ENCODE data around the gene BPGM.

- no peak for TF ChIP-seq CTCF (IDR thresholded peaks at IDR 0.05; ENCODE audit: low read depth, low read length, poor library complexity, severe bottlenecking)
- TF ChIP-seq EZH2phosphoT487 (IDR thresholded peaks at IDR 0.05; ENCODE audit: borderline replicate concordance, low read length) = no peak
Observed at GRCh38 chr7:134627109-134627774, 19.4 kb upstream of the BPGM start.
